ENCODE measurements around the gene MRM2. TPM values are rescaled to one million over a fixed set of nuclear protein-coding genes. Genes with fewer than 3 reads are reported as not detected.

The MRM2 gene
- total RNA-seq, 2 donors from 2014 or later, result 13.2 to 13.7 TPM

- TF ChIP-seq CTCF (IDR thresholded peaks at IDR 0.05), result no peak
- Histone ChIP-seq H3K27ac (no peak overlapping the region), H3K27me3 (no peaks in the 10 kb centered on the region), H3K4me1 (no peaks in the 10 kb centered on the region), H3K4me3 (no peak overlapping the region), H3K9me3 (no peaks in the 10 kb centered on the region), H3K36me3 (no peaks in the 10 kb centered on the region)
- DNase-seq (ENCODE audit: low spot score), result no peak
Observed at GRCh38 chr7:2185715-2186114, 56.3 kb downstream of the MRM2 start.

Small RNAs within 50 kb of the gene (microRNA-seq; reads per million reads assigned to microRNA genes)
- gene MIR6836 (ENCODE audit: borderline number of aligned reads in 2 of 2, borderline replicate concordance in 1 of 2), result 0 reads per million in 2 donors

Other genes starting within 250 kb of the MRM2 start
- 10 to 100 TPM; 13.3 to 31.9 TPM for gene MAD1L1, start 9.3 kb downstream of the MRM2 start, total RNA-seq
- gene NUDT1, start within 50 bp of the MRM2 start, total RNA-seq, result 10 to 100 TPM; 12.2 to 14.2 TPM
- 10 to 100 TPM; 20.0 to 23.0 TPM for gene SNX8, start 72.2 kb upstream of the MRM2 start, total RNA-seq
- 10 to 100 TPM; 51.4 to 66.9 TPM for gene EIF3B, start 112.6 kb upstream of the MRM2 start, total RNA-seq
- 10 to 100 TPM; 14.2 to 15.0 TPM for gene CHST12, start 161.4 kb upstream of the MRM2 start, total RNA-seq
- gene GRIFIN, start 234.2 kb upstream of the MRM2 start, total RNA-seq, result not detected